C4-2B (cell line): ENCODE data around the gene TNFAIP8L1.

Source experiments
- ZFX ChIP-seq: fragments of 450-650 bp; IDR thresholded peaks from 2 replicates; pipeline ENCODE4 v1.6.1; 2017
- TF ChIP-seq, protein P1 (sequence below): fragments of 450-650 bp; conservative IDR thresholded peaks from 2 replicates; pipeline ENCODE4 v1.5.1; 2017; ENCODE audit warnings: mild to moderate bottlenecking

- TF ChIP-seq, protein P1, sequence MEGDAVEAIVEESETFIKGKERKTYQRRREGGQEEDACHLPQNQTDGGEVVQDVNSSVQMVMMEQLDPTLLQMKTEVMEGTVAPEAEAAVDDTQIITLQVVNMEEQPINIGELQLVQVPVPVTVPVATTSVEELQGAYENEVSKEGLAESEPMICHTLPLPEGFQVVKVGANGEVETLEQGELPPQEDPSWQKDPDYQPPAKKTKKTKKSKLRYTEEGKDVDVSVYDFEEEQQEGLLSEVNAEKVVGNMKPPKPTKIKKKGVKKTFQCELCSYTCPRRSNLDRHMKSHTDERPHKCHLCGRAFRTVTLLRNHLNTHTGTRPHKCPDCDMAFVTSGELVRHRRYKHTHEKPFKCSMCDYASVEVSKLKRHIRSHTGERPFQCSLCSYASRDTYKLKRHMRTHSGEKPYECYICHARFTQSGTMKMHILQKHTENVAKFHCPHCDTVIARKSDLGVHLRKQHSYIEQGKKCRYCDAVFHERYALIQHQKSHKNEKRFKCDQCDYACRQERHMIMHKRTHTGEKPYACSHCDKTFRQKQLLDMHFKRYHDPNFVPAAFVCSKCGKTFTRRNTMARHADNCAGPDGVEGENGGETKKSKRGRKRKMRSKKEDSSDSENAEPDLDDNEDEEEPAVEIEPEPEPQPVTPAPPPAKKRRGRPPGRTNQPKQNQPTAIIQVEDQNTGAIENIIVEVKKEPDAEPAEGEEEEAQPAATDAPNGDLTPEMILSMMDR: no peak
- TF ChIP-seq ZFX: no peak
Measured at GRCh38 chr19:4600893-4601292, 38.4 kb upstream of the TNFAIP8L1 start.
